HepG2 (cell line): ENCODE measurements around the gene AARS1. TPM values are rescaled to one million over a fixed set of nuclear protein-coding genes. Genes with fewer than 3 reads are reported as not detected.

Experiments used
- AKNA ChIP-seq: sonication (generic); formaldehyde crosslinking; IDR thresholded peaks from 2 replicates; pipeline ENCODE4 v1.4.0; 2020; ENCODE audit warnings: missing genetic modification reagents, borderline replicate concordance
- ARNT2 ChIP-seq: sonication (generic); formaldehyde crosslinking; IDR thresholded peaks from 2 replicates; pipeline ENCODE4 v1.8.0; 2022; ENCODE audit warnings: mild to moderate bottlenecking, low read depth, missing genetic modification reagents, moderate library complexity
- ATF7-NPFF ChIP-seq: sonication (generic); formaldehyde crosslinking; IDR thresholded peaks from 2 replicates; pipeline ENCODE4 v1.8.1; 2023; ENCODE audit warnings: mild to moderate bottlenecking, low read depth, missing genetic modification reagents, moderate library complexity
- ATM ChIP-seq: fragments of 450-650 bp; IDR thresholded peaks from 2 replicates; pipeline ENCODE4 v1.7.1; 2017; ENCODE audit warnings: mild to moderate bottlenecking, borderline replicate concordance
- ESRRA ChIP-seq: sonication (generic); formaldehyde crosslinking; IDR thresholded peaks from 2 replicates; pipeline ENCODE4 v1.5.1; 2020; ENCODE audit warnings: mild to moderate bottlenecking, low read depth, missing genetic modification reagents
- FOXP1 ChIP-seq, 2 experiments: fragments of 450-650 bp in 1 of 2; IDR thresholded peaks; 2 replicates each; pipeline ENCODE4 v1.6.1; 2017 to 2018; ENCODE audit warnings: antibody characterized with exemption in 1 of 2
- GATAD1 ChIP-seq: IDR thresholded peaks from 2 replicates; pipeline ENCODE4 v1.6.1; 2016; ENCODE audit warnings: missing genetic modification reagents, missing compliant biosample characterization
- GLMP ChIP-seq: sonication (generic); formaldehyde crosslinking; IDR thresholded peaks from 2 replicates; pipeline ENCODE4 v1.9.0; 2021; ENCODE audit warnings: missing genetic modification reagents, mild to moderate bottlenecking, borderline replicate concordance
- HOXA9 ChIP-seq: sonication (generic); formaldehyde crosslinking; IDR thresholded peaks from 2 replicates; pipeline ENCODE4 v1.8.1; 2022; ENCODE audit warnings: missing genetic modification reagents, mild to moderate bottlenecking, moderate library complexity, borderline replicate concordance
- JUN ChIP-seq: sonication (generic); formaldehyde crosslinking; IDR thresholded peaks from 2 replicates; pipeline ENCODE4 v1.4.0; 2020; ENCODE audit warnings: mild to moderate bottlenecking, missing genetic modification reagents
- PHF20 ChIP-seq: sonication (generic); formaldehyde crosslinking; IDR thresholded peaks from 2 replicates; pipeline ENCODE4 v1.5.0; 2020; ENCODE audit warnings: mild to moderate bottlenecking, missing genetic modification reagents
- SMC3 ChIP-seq: IDR thresholded peaks from 2 replicates; pipeline ENCODE4 v1.6.1; 2011; ENCODE audit warnings: low read length, improper control_type of control experiment
- TOE1 ChIP-seq: sonication (generic); formaldehyde crosslinking; IDR thresholded peaks from 2 replicates; pipeline ENCODE4 v1.4.0; 2020; ENCODE audit warnings: mild to moderate bottlenecking, missing genetic modification reagents
- ZNF180 ChIP-seq: sonication (generic); formaldehyde crosslinking; IDR thresholded peaks from 2 replicates; pipeline ENCODE4 v1.4.0; 2020; ENCODE audit warnings: low read depth, missing genetic modification reagents, borderline replicate concordance
- ZNF460 ChIP-seq: sonication (generic); formaldehyde crosslinking; IDR thresholded peaks from 2 replicates; pipeline ENCODE4 v1.5.1; 2020; ENCODE audit warnings: missing genetic modification reagents, mild to moderate bottlenecking, borderline replicate concordance
- ZNF496 ChIP-seq: sonication (generic); formaldehyde crosslinking; IDR thresholded peaks from 2 replicates; pipeline ENCODE4 v1.8.1; 2023; ENCODE audit warnings: mild to moderate bottlenecking, moderate library complexity, missing genetic modification reagents; ENCODE audit not compliant: insufficient replicate concordance
- ZNF530 ChIP-seq: sonication (generic); formaldehyde crosslinking; IDR thresholded peaks from 2 replicates; pipeline ENCODE4 v1.5.0; 2020; ENCODE audit warnings: low read depth, mild to moderate bottlenecking, missing genetic modification reagents
- ZNF546 ChIP-seq: sonication (generic); formaldehyde crosslinking; conservative IDR thresholded peaks from 2 replicates; pipeline ENCODE4 v1.8.1; 2023; ENCODE audit warnings: mild to moderate bottlenecking, missing genetic modification reagents
- ZNF567 ChIP-seq: sonication (generic); formaldehyde crosslinking; IDR thresholded peaks from 2 replicates; pipeline ENCODE4 v1.8.1; 2023; ENCODE audit warnings: mild to moderate bottlenecking, missing genetic modification reagents, borderline replicate concordance
- ZNF570 ChIP-seq: sonication (generic); formaldehyde crosslinking; IDR thresholded peaks from 2 replicates; pipeline ENCODE4 v1.4.0; 2020; ENCODE audit warnings: mild to moderate bottlenecking, missing genetic modification reagents, borderline replicate concordance
- ZNF615 ChIP-seq: sonication (generic); formaldehyde crosslinking; IDR thresholded peaks from 2 replicates; pipeline ENCODE4 v1.5.0; 2020; ENCODE audit warnings: mild to moderate bottlenecking, missing genetic modification reagents, borderline replicate concordance
- polyA plus RNA-seq, 8 experiments: library from polyadenylated mRNA; depleted of rRNA in 3 of 8; stranded (reverse) in 7 of 8; unstranded in 1 of 8; fragments of >200 nt; fragmentation: Illumina TruSeq in 4 of 8; extraction: Trizol in 4 of 8; gene quantifications; 2 replicates each; pipeline versions ENCODE4 v1.2.1 to v1.2.3, GENCODE V29; 2011 to 2016; ENCODE audit warnings: low read depth in 4 of 8, missing spikeins in 1 of 8, mixed read lengths in 1 of 8; ENCODE audit not compliant: insufficient read depth in 1 of 8
- total RNA-seq, 5 experiments: library from RNA; depleted of rRNA; stranded (reverse); fragments of >200 nt; fragmentation: Illumina TruSeq; extraction: Trizol; gene quantifications; 2 replicates each; pipeline ENCODE4 v1.2.3, GENCODE V29; 2016; ENCODE audit warnings: low read depth in 1 of 5

The AARS1 gene
- total and polyA plus RNA-seq, 2 of the 13 experiments (the other 11 are each of a cell fraction or from before 2014, with no cell fraction given), result 107 to 132 TPM

GRCh38 chr16:70250748-70251628 lies 38.3 kb downstream of the AARS1 start (continued):
- TF ChIP-seq AKNA (CRISPR knock-in tag) (no peak; the same call in 1 of the 2 replicates), ZNF615 (CRISPR knock-in tag) (no peak), ATM (no peak), TOE1 (CRISPR knock-in tag) (no peak), ESRRA (no peak), ZNF180 (CRISPR knock-in tag) (no peak), ZNF546 (no peak), GLMP (CRISPR knock-in tag) (no peak), GATAD1 (peak; percentile 66), ATF7-NPFF (CRISPR knock-in tag) (no peak), FOXP1 (IDR thresholded peaks at IDR 0.05) (no peak), FOXP1 (CRISPR knock-in tag; IDR thresholded peaks at IDR 0.05) (no peak), ZNF567 (CRISPR knock-in tag) (peak; percentile 68; the same call in 1 of the 2 replicates), PHF20 (CRISPR knock-in tag) (peak; percentile 44; the same call in 1 of the 2 replicates), SMC3 (no peak), ZNF530 (no peak), ARNT2 (CRISPR knock-in tag) (0 out of 2 replicates have a peak, but pooled peaks have one; percentile 70), HOXA9 (CRISPR knock-in tag) (peak; percentile 18; the same call in 1 of the 2 replicates), ZNF570 (0 out of 2 replicates have a peak, but pooled peaks have one; percentile 21), JUN (CRISPR knock-in tag) (no peak), ZNF496 (CRISPR knock-in tag) (no peak), ZNF460 (CRISPR knock-in tag) (no peak)
